ENCODE measurements around the gene NEK9. TPM values are rescaled to one million over a fixed set of nuclear protein-coding genes. Genes with fewer than 3 reads are reported as not detected.
A peak's percentile ranks its signal among the peaks of the same experiment; 100 is the strongest.
"Not testable (repeated sequence)": the region's sequence is repeated elsewhere in the genome, so short reads cannot be mapped to it uniquely, and the experiment has no call there.

Gene NEK9
- total and polyA plus RNA-seq, 2 experiments from 2014 or later = 41.0 to 47.6 TPM

DNA sequence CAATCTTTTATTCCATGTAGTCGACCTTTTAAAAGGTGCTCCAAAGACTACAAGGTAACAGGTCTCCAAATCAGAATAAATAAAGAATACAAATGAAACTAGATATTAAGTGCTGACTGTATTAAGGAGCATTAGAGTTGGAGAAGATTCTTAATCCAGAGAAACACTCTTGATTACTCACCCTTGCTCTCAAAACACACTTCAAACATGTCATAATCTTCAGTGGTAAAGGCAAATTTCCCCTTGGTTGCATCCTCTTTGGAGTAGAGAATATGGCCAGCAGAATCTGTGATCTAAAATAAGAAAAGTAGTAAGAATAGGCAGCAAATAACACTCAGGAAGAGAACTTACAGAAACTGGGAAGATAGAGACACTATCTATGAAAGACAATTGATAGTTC, 25.0 kb upstream of the NEK9 start:
- H3K9me2 ChIP-seq (ENCODE audit: insufficient read depth) = no peaks in the 10 kb centered on the region
- no peak overlapping the region for H3K4me3 ChIP-seq
- H3K36me3 ChIP-seq (ENCODE audit: low read depth) = peaks cover 12% of the 10 kb centered on the region
- TF ChIP-seq EZH2phosphoT487 (IDR thresholded peaks at IDR 0.05; ENCODE audit: insufficient read depth, low read depth) (no peak), EZH2 (IDR thresholded peaks at IDR 0.05; ENCODE audit: insufficient read depth, poor library complexity, severe bottlenecking) (no peak)
- DNase-seq = no peak
- peaks cover 97% of the 10 kb centered on the region for H3K79me2 ChIP-seq (ENCODE audit: insufficient read depth)
- H4K20me1 ChIP-seq (ENCODE audit: insufficient read depth) = 0 out of 2 replicates have a peak, but pooled peaks cover 3% of the 10 kb centered on the region
- H3K9me3 ChIP-seq (ENCODE audit: low read depth) = no peaks in the 10 kb centered on the region
- H2AFZ ChIP-seq = no peak overlapping the region
- H3K4me2 ChIP-seq (ENCODE audit: unreplicated experiment) = no peak overlapping the region
- H3K27ac ChIP-seq = no peak overlapping the region
- H3K4me1 ChIP-seq (ENCODE audit: insufficient read depth) = peaks cover 14% of the 10 kb centered on the region
- H3F3A ChIP-seq (ENCODE audit: insufficient read depth) = peaks cover 13% of the 10 kb centered on the region
- in situ Hi-C loops (cut with MboI) = no loop called here
- H3K27me3 ChIP-seq (replicated peaks; ENCODE audit: insufficient read depth) = no peaks in the 10 kb centered on the region
- no peak overlapping the region for H3K9ac ChIP-seq
- WGBS, 2 experiments (ENCODE audit: low coverage in 1 of 2, low lambda C conversion rate in 2 of 2, missing lambda C conversion rate in 2 of 2) = 56 to 60% methylated on average over 1 of the region's 1 CpG

DNA sequence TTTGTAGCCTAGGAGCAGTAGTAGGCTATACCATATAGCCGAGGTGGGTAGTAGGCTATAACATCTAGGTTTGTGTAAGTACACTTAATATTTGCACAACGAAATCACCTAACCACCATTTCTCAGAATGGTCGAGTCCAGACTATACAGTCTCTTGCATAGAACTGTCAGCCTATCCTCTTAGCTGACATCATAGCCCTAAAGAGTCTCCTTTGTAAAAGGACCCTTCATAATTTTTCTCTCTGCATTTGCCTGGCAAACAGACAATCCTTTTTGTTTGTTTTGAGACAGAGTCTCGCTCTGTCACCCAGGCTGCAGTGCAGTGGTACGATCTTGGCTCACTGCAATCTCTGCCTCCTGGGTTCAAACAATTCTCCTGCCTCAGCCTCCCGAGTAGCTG, 23.8 kb upstream of the NEK9 start:
- H3K9ac ChIP-seq; in situ Hi-C loops (cut with MboI); H3K27me3 ChIP-seq (replicated peaks; ENCODE audit: insufficient read depth); H3K9me3 ChIP-seq (ENCODE audit: low read depth); H3K4me3 ChIP-seq; H4K20me1 ChIP-seq (ENCODE audit: insufficient read depth); H2AFZ ChIP-seq; H3K27ac ChIP-seq; DNase-seq; H3K9me2 ChIP-seq (ENCODE audit: insufficient read depth); H3K4me2 ChIP-seq (ENCODE audit: unreplicated experiment): not testable (repeated sequence)
- Histone ChIP-seq H3F3A (ENCODE audit: insufficient read depth) (peaks cover 20% of the 10 kb centered on the region), H3K79me2 (ENCODE audit: insufficient read depth) (peaks cover 97% of the 10 kb centered on the region), H3K4me1 (ENCODE audit: insufficient read depth) (peaks cover 16% of the 10 kb centered on the region), H3K36me3 (ENCODE audit: low read depth) (peaks cover 12% of the 10 kb centered on the region)
- WGBS, 2 experiments (ENCODE audit: low coverage in 1 of 2, low lambda C conversion rate in 2 of 2, missing lambda C conversion rate in 2 of 2) = 79 to 83% methylated on average over 6 of the region's 6 CpGs

DNA sequence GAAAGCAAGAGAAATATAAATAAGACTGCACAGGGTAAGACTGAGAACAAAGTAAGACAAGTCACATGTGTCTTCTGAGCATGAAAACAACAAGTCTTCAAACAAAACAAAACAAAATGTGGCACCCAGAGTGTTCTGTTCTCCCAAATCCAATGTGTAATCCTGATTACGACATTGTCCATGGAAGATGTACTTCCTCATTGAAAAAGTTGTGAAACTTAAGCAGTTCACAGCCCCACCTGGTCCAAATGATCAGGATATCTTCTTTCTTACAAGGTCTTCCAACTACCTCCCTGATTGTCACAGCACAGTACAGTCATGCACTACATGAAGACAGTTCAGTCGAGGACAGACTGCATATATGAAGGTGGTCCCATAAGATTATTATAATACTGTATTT, 23.3 kb upstream of the NEK9 start:
- H3K4me3 ChIP-seq = no peak overlapping the region
- no peak overlapping the region for H3K9ac ChIP-seq
- DNase-seq = peak; percentile 30
- in situ Hi-C loops (cut with MboI) = no loop called here
- no peaks in the 10 kb centered on the region for H3K27me3 ChIP-seq (replicated peaks; ENCODE audit: insufficient read depth)
- H3K79me2 ChIP-seq (ENCODE audit: insufficient read depth) = peaks cover 97% of the 10 kb centered on the region
- peaks cover 16% of the 10 kb centered on the region for H3K4me1 ChIP-seq (ENCODE audit: insufficient read depth)
- no peak overlapping the region for H3K27ac ChIP-seq
- WGBS, 2 experiments (ENCODE audit: low coverage in 1 of 2, low lambda C conversion rate in 2 of 2, missing lambda C conversion rate in 2 of 2) = 90 to 93% methylated on average over 2 of the region's 2 CpGs
- H3K4me2 ChIP-seq (ENCODE audit: unreplicated experiment) = no peak overlapping the region
- H3K36me3 ChIP-seq (ENCODE audit: low read depth) = peaks cover 13% of the 10 kb centered on the region
- 0 out of 2 replicates have a peak, but pooled peaks cover 3% of the 10 kb centered on the region for H4K20me1 ChIP-seq (ENCODE audit: insufficient read depth)
- no peak for TF ChIP-seq EZH2 (IDR thresholded peaks at IDR 0.05; ENCODE audit: insufficient read depth, poor library complexity, severe bottlenecking)
- TF ChIP-seq EZH2phosphoT487 (IDR thresholded peaks at IDR 0.05; ENCODE audit: insufficient read depth, low read depth) = no peak
- H2AFZ ChIP-seq = no peak overlapping the region
- H3F3A ChIP-seq (ENCODE audit: insufficient read depth) = peaks cover 20% of the 10 kb centered on the region
- no peaks in the 10 kb centered on the region for H3K9me2 ChIP-seq (ENCODE audit: insufficient read depth)
- H3K9me3 ChIP-seq (ENCODE audit: low read depth) = no peaks in the 10 kb centered on the region

DNA sequence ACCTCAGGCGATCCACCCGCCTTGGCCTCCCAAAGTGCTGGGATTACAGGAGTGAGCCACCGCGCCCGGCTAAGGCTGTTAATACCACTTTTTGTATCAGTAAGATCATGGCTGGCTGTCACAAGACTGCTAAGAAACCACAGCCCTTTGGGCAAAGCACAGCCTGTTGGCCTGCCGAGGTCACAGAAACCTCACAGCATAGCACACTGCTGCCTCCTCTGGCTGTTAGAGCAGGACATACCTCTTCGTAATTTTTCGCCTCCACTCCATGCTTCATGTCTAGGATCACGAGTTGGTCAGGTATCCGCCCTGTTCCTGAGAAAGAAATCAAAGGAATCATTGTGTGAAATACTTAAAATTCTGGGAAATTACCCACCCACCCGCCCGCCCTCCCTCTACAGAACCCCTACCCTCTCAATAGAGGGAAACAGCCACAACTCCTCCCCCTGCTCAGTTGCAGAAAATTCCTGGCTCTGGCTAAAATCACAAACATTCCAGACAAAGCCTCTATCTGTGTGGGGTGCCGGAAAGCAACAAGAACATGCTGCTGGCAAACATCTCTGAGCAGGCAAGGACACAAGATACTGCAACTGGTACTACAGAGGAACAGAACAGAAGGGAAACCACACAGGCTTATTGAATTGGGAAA, 20.7 kb upstream of the NEK9 start:
- Histone ChIP-seq H3K9ac (peak overlapping the region; percentile 66), H2AFZ (no peak overlapping the region), H3K4me1 (ENCODE audit: insufficient read depth) (peaks cover 16% of the 10 kb centered on the region), H3K27ac (peak overlapping the region; percentile 89), H3F3A (ENCODE audit: insufficient read depth) (peaks cover 20% of the 10 kb centered on the region), H3K36me3 (ENCODE audit: low read depth) (peaks cover 26% of the 10 kb centered on the region), H3K4me3 (no peak overlapping the region), H3K27me3 (replicated peaks; ENCODE audit: insufficient read depth) (no peaks in the 10 kb centered on the region), H3K4me2 (ENCODE audit: unreplicated experiment) (peak overlapping the region; percentile 20), H3K79me2 (ENCODE audit: insufficient read depth) (peaks cover 98% of the 10 kb centered on the region), H3K9me2 (ENCODE audit: insufficient read depth) (no peaks in the 10 kb centered on the region), H4K20me1 (ENCODE audit: insufficient read depth) (0 out of 2 replicates have a peak, but pooled peaks cover 3% of the 10 kb centered on the region), H3K9me3 (ENCODE audit: low read depth) (no peaks in the 10 kb centered on the region)
- WGBS, 2 experiments (ENCODE audit: low coverage in 1 of 2, low lambda C conversion rate in 2 of 2, missing lambda C conversion rate in 2 of 2) = 54 to 64% methylated on average over 13 of the region's 13 CpGs
- no peak for TF ChIP-seq EZH2phosphoT487 (IDR thresholded peaks at IDR 0.05; ENCODE audit: insufficient read depth, low read depth)
- no peak for TF ChIP-seq EZH2 (IDR thresholded peaks at IDR 0.05; ENCODE audit: insufficient read depth, poor library complexity, severe bottlenecking)
- in situ Hi-C loops (cut with MboI) = loop anchor here (25.0 kb wide), 1 partner anchor 315 kb away; no protein-coding TSS in a partner anchor
- DNase-seq = peak; percentile 84

Measured in GM23248 (cell line).